HFFc6 (cell line): ENCODE results near the gene TBL3. TPM values are rescaled to one million over a fixed set of nuclear protein-coding genes. Genes with fewer than 3 reads are reported as not detected.
A peak's percentile ranks its signal among the peaks of the same experiment; 100 is the strongest.

Experiments used
- DNase-seq: peaks from one replicate; pipeline ENCODE4 v3.0.0-alpha.2; 2018
- H3K27ac Mint-ChIP-seq: 2 replicates; pipeline ENCODE4 v1.8.0; 2020; ENCODE audit warnings: mild to moderate bottlenecking, mixed read lengths
- H3K27me3 Mint-ChIP-seq: 2 replicates; pipeline ENCODE4 v1.8.0; 2021; ENCODE audit warnings: mild to moderate bottlenecking, moderate library complexity, mixed read lengths; ENCODE audit not compliant: insufficient read depth
- H3K36me3 Mint-ChIP-seq: 2 replicates; pipeline ENCODE4 v1.8.0; 2021; ENCODE audit warnings: low read depth, mixed read lengths
- H3K4me1 Mint-ChIP-seq: 2 replicates; pipeline ENCODE4 v1.8.0; 2020; ENCODE audit warnings: low read depth, mixed read lengths
- H3K4me3 Mint-ChIP-seq: 2 replicates; pipeline ENCODE4 v1.8.0; 2020; ENCODE audit warnings: mild to moderate bottlenecking, moderate library complexity, mixed read lengths
- H3K9me3 Mint-ChIP-seq: 2 replicates; pipeline ENCODE4 v1.8.0; 2020; ENCODE audit warnings: mild to moderate bottlenecking, mixed read lengths
- CTCF ChIP-seq: fragments of 200-600 bp; sonication (generic); IDR thresholded peaks from 2 replicates; pipeline ENCODE4 v1.5.0; 2021; ENCODE audit warnings: antibody characterized with exemption, mild to moderate bottlenecking
- total RNA-seq, 6 experiments: library from RNA; stranded (reverse); fragmentation: NEBNext Ultra II Directional; extraction: Animal tissue kit (Norgen Biotek cat#: 25700); gene quantifications; 2 replicates in 1 of 6; 3 replicates in 5 of 6; pipeline ENCODE4 v1.2.3, GENCODE V29; 2021

The TBL3 gene
- total RNA-seq, 6 experiments from 2014 or later: 42.4 to 47.3 (median 44.1) TPM

GRCh38 chr16:1965396-1966001, 6.4 kb upstream of the TBL3 start:
- Mint-ChIP-seq H3K36me3 (peaks cover 42% of the 10 kb centered on the region), H3K27ac (peak overlapping the region; percentile 95), H3K4me1 (peaks cover 31% of the 10 kb centered on the region), H3K4me3 (peak overlapping the region; percentile 98), H3K27me3 (peaks cover 26% of the 10 kb centered on the region), H3K9me3 (peaks cover 26% of the 10 kb centered on the region)
- DNase-seq: no peak
- no peak for TF ChIP-seq CTCF

GRCh38 chr16:1966460-1966859, 5.4 kb upstream of the TBL3 start, which contains the start of gene RNF151:
Gene RNF151, plus strand, starts transcription at chr16:1966856. Its CDS starts 26 bp downstream, at chr16:1966882.
- DNase-seq: no peak
- H3K27me3 Mint-ChIP-seq: peaks cover 20% of the 10 kb centered on the region
- H3K4me1 Mint-ChIP-seq: peaks cover 29% of the 10 kb centered on the region
- peaks cover 37% of the 10 kb centered on the region for H3K36me3 Mint-ChIP-seq
- peak within 1 kb of the TSS; percentile 95 for H3K27ac Mint-ChIP-seq
- peaks cover 18% of the 10 kb centered on the region for H3K9me3 Mint-ChIP-seq
- TF ChIP-seq CTCF: no peak
- peak within 1 kb of the TSS; percentile 98 for H3K4me3 Mint-ChIP-seq

- H3K4me3 Mint-ChIP-seq: no peak overlapping the region
Observed at GRCh38 chr16:1968146-1968953, 3.5 kb upstream of the TBL3 start.

GRCh38 chr16:1972490-1972877, 631 bp downstream of the TBL3 start:
- Mint-ChIP-seq H3K27me3 (no peaks in the 10 kb centered on the region; the same call in 1 of the 2 replicates), H3K27ac (peak overlapping the region; percentile 97), H3K4me1 (peaks cover 16% of the 10 kb centered on the region), H3K36me3 (peaks cover 7% of the 10 kb centered on the region), H3K4me3 (peak overlapping the region; percentile 97), H3K9me3 (no peaks in the 10 kb centered on the region)
- TF ChIP-seq CTCF: no peak
- DNase-seq: no peak

More at GRCh38 chr16:1968146-1968953, 3.5 kb upstream of the TBL3 start:
- H3K27ac Mint-ChIP-seq: no peak overlapping the region
- no peak for DNase-seq
- peaks cover 28% of the 10 kb centered on the region for H3K4me1 Mint-ChIP-seq
- no peak for TF ChIP-seq CTCF
- H3K36me3 Mint-ChIP-seq: peaks cover 23% of the 10 kb centered on the region
- peaks cover 12% of the 10 kb centered on the region for H3K9me3 Mint-ChIP-seq
- H3K27me3 Mint-ChIP-seq: peaks cover 13% of the 10 kb centered on the region

- no peak for TF ChIP-seq CTCF
- Mint-ChIP-seq H3K36me3 (peaks cover 7% of the 10 kb centered on the region), H3K4me1 (peaks cover 16% of the 10 kb centered on the region), H3K27me3 (no peaks in the 10 kb centered on the region; the same call in 1 of the 2 replicates), H3K27ac (no peak overlapping the region), H3K4me3 (peak overlapping the region; percentile 97; the same call in 1 of the 2 replicates), H3K9me3 (no peaks in the 10 kb centered on the region)
- no peak for DNase-seq
Observed at GRCh38 chr16:1973461-1974156, 1.8 kb downstream of the TBL3 start.
